PFSK-1 (cell line): ENCODE results near the gene SLC7A10.

Experiments
- FOXP2 ChIP-seq: optimal IDR thresholded peaks from 2 replicates; pipeline ENCODE3; 2011; ENCODE audit warnings: borderline replicate concordance, control low read depth, inconsistent platforms; ENCODE audit not compliant: insufficient read depth; ENCODE audit errors: extremely low read length, extremely low read depth
- POLR2AphosphoS5 ChIP-seq: IDR thresholded peaks from 2 replicates; pipeline ENCODE4 v1.6.1; 2012; ENCODE audit warnings: low read depth, mild to moderate bottlenecking, control low read depth, low read length, moderate library complexity
- SIN3A ChIP-seq: IDR thresholded peaks from 2 replicates; pipeline ENCODE4 v1.6.1; 2012; ENCODE audit warnings: mild to moderate bottlenecking, low read length, moderate library complexity, borderline replicate concordance; ENCODE audit not compliant: insufficient read depth
- TAF1 ChIP-seq: IDR thresholded peaks from 2 replicates; pipeline ENCODE4 v1.6.1; 2012; ENCODE audit warnings: low read length, control low read depth, borderline replicate concordance; ENCODE audit not compliant: insufficient read depth
- TF ChIP-seq, protein P1 (sequence below), 2 experiments: IDR thresholded peaks; 2 replicates each; pipeline versions ENCODE4 v1.6.1 to v1.8.0; 2011 to 2012; ENCODE audit warnings: low read depth in 2 of 2, low read length in 2 of 2, control low read depth in 1 of 2, inconsistent platforms in 1 of 2, mild to moderate bottlenecking in 1 of 2, moderate library complexity in 1 of 2; ENCODE audit not compliant: insufficient read depth in 1 of 2

SLC7A10 gene

DNA sequence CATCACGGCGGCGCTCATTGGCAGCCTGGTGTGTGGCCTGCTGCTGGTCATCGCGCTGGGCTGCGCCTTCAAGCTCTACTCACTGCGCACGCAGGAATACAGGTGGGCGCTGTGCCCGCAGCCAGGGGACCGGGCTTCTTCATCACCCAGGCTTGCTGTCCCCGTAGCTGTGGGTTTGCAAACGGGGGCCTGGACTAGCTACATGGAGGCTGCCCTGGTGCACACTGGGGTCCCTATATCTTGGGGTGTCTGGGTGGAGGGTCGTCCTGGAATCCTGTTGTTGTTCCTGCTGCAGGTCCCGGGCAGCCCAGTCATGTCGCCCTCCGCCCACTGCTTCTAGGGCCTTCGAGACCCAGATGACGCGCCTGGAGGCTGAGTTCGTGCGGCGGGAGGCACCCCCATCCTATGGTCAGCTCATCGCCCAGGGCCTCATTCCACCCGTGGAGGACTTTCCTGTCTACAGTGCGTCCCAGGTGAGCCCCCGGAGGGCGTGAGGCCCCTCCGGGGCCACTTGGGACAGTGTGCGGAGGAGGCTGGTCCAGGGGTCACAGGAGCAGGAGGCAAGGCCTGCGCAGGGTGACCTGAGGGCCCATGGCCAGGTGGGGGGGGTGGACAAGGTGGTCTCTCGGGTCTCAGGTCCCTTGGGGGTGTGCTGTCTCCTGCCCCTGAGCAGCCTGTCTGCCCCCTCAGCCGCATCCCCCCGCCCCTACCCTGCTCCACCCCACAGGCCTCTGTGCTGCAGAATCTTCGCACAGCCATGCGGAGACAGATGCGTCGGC, 19.2 kb downstream of the SLC7A10 start:
- no peak for TF ChIP-seq SIN3A
- TF ChIP-seq, protein P1, sequence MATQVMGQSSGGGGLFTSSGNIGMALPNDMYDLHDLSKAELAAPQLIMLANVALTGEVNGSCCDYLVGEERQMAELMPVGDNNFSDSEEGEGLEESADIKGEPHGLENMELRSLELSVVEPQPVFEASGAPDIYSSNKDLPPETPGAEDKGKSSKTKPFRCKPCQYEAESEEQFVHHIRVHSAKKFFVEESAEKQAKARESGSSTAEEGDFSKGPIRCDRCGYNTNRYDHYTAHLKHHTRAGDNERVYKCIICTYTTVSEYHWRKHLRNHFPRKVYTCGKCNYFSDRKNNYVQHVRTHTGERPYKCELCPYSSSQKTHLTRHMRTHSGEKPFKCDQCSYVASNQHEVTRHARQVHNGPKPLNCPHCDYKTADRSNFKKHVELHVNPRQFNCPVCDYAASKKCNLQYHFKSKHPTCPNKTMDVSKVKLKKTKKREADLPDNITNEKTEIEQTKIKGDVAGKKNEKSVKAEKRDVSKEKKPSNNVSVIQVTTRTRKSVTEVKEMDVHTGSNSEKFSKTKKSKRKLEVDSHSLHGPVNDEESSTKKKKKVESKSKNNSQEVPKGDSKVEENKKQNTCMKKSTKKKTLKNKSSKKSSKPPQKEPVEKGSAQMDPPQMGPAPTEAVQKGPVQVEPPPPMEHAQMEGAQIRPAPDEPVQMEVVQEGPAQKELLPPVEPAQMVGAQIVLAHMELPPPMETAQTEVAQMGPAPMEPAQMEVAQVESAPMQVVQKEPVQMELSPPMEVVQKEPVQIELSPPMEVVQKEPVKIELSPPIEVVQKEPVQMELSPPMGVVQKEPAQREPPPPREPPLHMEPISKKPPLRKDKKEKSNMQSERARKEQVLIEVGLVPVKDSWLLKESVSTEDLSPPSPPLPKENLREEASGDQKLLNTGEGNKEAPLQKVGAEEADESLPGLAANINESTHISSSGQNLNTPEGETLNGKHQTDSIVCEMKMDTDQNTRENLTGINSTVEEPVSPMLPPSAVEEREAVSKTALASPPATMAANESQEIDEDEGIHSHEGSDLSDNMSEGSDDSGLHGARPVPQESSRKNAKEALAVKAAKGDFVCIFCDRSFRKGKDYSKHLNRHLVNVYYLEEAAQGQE (IDR thresholded peaks at IDR 0.05; ENCODE audit: insufficient read depth in 1 of 2, low read depth in 2 of 2, low read length in 2 of 2): no peak
- TF ChIP-seq TAF1: no peak
- TF ChIP-seq FOXP2: no peak
- no peak for TF ChIP-seq POLR2AphosphoS5

DNA sequence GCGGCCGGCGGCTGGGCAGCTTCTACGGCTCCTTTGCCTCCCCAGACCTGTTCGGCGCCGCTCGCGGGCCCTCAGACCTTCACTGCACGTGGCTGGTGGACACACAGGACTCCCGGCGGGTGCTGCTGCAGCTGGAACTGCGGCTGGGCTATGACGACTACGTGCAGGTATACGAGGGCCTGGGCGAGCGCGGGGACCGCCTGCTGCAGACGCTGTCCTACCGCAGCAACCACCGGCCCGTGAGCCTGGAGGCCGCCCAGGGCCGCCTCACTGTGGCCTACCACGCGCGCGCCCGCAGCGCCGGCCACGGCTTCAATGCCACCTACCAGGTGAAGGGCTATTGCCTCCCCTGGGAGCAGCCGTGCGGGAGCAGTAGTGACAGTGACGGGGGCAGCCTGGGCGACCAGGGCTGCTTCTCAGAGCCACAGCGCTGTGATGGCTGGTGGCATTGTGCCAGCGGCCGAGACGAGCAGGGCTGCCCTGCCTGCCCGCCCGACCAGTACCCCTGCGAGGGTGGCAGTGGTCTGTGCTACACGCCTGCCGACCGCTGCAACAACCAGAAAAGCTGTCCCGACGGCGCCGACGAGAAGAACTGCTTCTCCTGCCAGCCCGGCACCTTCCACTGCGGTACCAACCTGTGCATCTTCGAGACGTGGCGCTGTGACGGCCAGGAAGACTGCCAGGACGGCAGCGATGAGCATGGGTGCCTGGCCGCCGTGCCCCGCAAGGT, 20.0 kb downstream of the SLC7A10 start:
- TF ChIP-seq SIN3A (no peak), FOXP2 (no peak), TAF1 (no peak), POLR2AphosphoS5 (no peak)
- TF ChIP-seq, protein P1 (IDR thresholded peaks at IDR 0.05; ENCODE audit: insufficient read depth in 1 of 2, low read depth in 2 of 2, low read length in 2 of 2): no peak

DNA sequence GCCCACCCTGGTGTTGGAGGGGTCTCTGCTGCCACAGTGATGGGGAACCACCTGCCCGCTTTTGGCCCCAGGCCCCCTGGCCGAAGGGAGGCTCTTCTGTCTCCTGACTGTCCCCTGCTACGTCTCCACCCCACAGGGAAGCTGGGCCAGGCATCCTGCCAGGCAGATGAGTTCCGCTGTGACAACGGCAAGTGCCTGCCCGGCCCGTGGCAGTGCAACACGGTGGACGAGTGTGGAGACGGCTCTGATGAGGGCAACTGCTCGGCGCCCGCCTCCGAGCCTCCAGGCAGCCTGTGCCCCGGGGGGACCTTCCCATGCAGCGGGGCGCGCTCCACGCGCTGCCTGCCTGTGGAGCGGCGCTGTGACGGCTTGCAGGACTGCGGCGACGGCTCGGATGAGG, 20.5 kb downstream of the SLC7A10 start:
- no peak for TF ChIP-seq TAF1
- TF ChIP-seq POLR2AphosphoS5: no peak
- TF ChIP-seq, protein P1 (IDR thresholded peaks at IDR 0.05; ENCODE audit: insufficient read depth in 1 of 2, low read depth in 2 of 2, low read length in 2 of 2): no peak

DNA sequence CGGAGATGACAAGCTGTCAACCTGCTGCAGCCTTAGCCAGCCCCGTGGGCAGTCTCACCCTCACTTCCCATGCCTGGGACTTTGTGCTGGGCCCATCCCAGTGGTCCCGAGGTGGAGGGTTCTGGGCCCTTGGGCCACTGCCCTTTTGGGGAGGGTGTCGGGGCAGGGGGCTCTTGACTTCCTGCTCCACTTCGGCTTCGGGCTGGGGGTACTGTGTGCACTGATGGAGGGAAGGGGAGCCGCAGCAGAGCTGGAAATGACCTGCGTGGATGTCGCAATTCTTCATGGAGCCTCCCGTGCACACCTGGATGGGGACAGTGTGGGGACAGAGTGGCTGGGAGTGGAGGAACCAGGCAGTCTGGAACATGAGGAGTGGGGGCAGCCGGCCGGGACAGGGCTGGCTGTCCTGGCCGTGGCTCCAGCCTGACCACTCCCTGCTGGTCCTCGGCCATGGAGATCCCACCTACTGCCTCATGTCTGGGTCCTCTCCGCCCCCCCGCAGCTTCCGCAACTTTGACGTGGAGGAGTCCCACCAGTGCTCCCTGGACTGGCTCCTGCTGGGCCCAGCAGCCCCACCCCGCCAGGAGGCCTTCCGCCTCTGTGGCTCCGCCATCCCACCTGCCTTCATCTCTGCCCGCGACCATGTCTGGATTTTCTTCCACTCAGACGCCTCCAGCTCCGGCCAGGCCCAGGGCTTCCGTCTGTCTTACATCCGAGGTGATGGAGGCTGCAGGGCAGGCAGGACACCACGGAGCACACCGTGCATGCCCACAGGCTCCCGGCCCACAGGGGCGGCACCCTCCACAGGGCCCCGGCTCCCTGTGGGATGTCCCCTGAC, 21.3 kb downstream of the SLC7A10 start:
- TF ChIP-seq TAF1 (no peak), SIN3A (no peak), FOXP2 (no peak), POLR2AphosphoS5 (no peak)
- TF ChIP-seq, protein P1 (IDR thresholded peaks at IDR 0.05; ENCODE audit: insufficient read depth in 1 of 2, low read depth in 2 of 2, low read length in 2 of 2): no peak
